Activated CD8-positive, alpha-beta memory T cell treated with anti-CD3 and anti-CD28 coated beads, Interleukin-2, amount 10 ng/mL, durations not matched to agents 7 days and 5 days (primary cell): ENCODE data around the gene CELF2. TPM values are rescaled to one million over a fixed set of nuclear protein-coding genes. Genes with fewer than 3 reads are reported as not detected.

Source experiments
- ATAC-seq: fragments of 150-1000 bp; cut with Tn5 transposase; one replicate; pipeline ENCODE4 v1.10.0; 2021; ENCODE audit warnings: moderate library complexity
- CTCF ChIA-PET: fragments of 350-600 bp; sonication (Branson Sonifier 250); formaldehyde crosslinking; loops from one replicate; lab custom pipeline; 2021; ENCODE audit warnings: antibody characterized with exemption; lab: Charles Lee
- DNase-seq: peaks from one replicate; pipeline ENCODE4 v3.0.0-alpha.2; 2020
- H3K27ac Mint-ChIP-seq: one replicate; pipeline ENCODE4 v1.8.0; 2021; ENCODE audit warnings: mild to moderate bottlenecking, mixed read lengths
- H3K27me3 Mint-ChIP-seq: one replicate; pipeline ENCODE4 v1.8.0; 2021; ENCODE audit warnings: mixed read lengths
- H3K36me3 Mint-ChIP-seq: one replicate; pipeline ENCODE4 v1.8.0; 2021; ENCODE audit warnings: mild to moderate bottlenecking, mixed read lengths
- H3K4me1 Mint-ChIP-seq: one replicate; pipeline ENCODE4 v1.8.0; 2021; ENCODE audit warnings: mixed read lengths
- H3K4me3 Mint-ChIP-seq: one replicate; pipeline ENCODE4 v1.8.0; 2021; ENCODE audit warnings: mild to moderate bottlenecking, moderate library complexity, mixed read lengths
- H3K9me3 Mint-ChIP-seq: one replicate; pipeline ENCODE4 v1.8.0; 2022; ENCODE audit warnings: low read depth, mixed read lengths
- total RNA-seq, 2 experiments: library from RNA; stranded (reverse); gene quantifications; one replicate each; pipeline ENCODE4 v1.2.3, GENCODE V29; 2021

The CELF2 gene
- total RNA-seq, 2 experiments from 2014 or later, result 205 to 219 TPM

DNA sequence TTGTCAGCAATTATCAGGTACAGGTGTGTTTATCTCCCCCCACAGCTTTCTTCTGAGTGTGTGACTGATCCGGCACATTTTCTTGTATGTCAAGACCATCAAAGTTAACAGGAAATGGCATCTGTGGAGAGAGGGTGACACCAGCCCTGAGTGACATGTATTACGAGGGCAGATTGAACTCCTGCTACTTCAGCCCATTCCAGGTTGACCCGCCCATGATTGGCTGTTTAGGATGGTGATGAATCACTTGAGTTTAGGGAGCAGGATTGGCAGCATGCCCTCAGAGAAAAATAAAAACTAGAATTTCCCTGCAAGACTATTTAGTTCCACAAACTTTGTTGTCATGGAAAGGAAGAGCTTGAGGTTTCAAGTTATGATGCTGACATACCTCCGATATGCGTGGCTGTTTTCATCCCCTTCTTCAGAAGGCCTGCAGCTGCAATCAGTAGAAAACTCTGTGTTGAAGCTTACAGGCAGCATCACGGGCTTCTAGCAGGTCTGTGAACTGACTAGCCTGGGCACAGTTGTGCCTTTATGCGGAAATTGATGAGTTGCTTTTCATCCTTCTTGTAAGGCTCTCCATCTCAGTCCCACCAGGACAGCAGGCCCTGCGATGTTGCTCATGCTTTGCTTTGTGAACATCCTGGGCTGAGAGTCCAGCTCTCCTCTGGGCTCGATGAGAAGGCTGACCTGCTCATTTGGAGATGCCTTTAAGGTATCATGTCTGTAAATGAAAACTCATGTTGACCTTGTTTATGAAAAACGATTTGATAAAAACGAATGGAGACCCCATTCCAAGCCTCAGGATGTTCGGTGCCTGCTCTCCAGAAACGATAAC lies 8.0 kb upstream of the CELF2 start:
- peak; percentile 20 for ATAC-seq
- Mint-ChIP-seq H3K4me3 (no peak overlapping the region), H3K27ac (no peak overlapping the region), H3K36me3 (no peaks in the 10 kb centered on the region), H3K9me3 (no peaks in the 10 kb centered on the region), H3K4me1 (peaks cover 13% of the 10 kb centered on the region), H3K27me3 (peaks cover 86% of the 10 kb centered on the region)
- no peak for DNase-seq
- CTCF ChIA-PET, result no interaction called here

DNA sequence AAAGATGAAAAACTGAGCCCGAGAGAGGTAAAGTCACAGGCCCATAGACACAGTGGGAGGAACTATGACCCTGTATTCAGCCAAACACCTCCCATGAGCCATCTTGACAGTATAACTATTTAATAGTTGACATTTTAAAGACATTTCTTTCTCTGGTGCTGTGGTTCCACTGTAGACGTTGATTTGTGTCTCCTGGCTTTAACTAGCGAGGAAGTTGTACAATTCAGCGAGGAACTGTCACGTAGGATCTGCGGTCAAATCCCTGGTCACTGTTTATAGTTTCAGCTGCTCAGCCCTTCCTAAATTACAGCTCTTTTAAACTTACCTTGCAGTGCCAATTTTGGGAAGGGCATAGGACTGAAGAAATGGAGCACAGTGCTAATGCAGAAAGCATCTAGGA lies 7.1 kb upstream of the CELF2 start:
- Mint-ChIP-seq H3K9me3 (no peaks in the 10 kb centered on the region), H3K4me1 (peaks cover 13% of the 10 kb centered on the region), H3K27me3 (peaks cover 90% of the 10 kb centered on the region), H3K27ac (no peak overlapping the region), H3K4me3 (no peak overlapping the region), H3K36me3 (no peaks in the 10 kb centered on the region)
- DNase-seq (no peak), ATAC-seq (no peak)
- CTCF ChIA-PET, result no interaction called here

DNA sequence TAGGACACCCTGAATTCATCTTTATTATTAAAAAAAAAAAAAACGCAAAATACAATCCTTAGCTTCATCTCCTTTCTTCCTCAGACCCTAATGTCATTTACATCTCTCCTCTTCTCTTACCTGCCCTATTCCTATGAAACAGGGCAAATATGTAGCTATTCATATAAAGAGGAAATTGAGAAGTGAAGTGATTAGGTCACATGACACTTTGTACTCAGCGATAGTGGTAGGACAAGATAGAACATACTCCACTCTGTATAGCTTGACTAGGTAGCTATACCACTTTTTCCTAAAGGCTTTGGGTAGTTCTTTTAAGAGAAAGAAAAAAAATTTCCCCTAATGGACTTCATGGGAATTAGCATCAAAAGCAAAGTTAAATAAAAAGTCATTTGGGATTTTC lies 6.2 kb upstream of the CELF2 start:
- Mint-ChIP-seq H3K4me1 (peaks cover 13% of the 10 kb centered on the region), H3K27me3 (peaks cover 88% of the 10 kb centered on the region), H3K27ac (no peak overlapping the region), H3K36me3 (no peaks in the 10 kb centered on the region), H3K9me3 (no peaks in the 10 kb centered on the region), H3K4me3 (no peak overlapping the region)
- DNase-seq, result no peak
- ATAC-seq, result no peak
- CTCF ChIA-PET, result no interaction called here

- no peaks in the 10 kb centered on the region for H3K9me3 Mint-ChIP-seq
These were observed 5.7 kb upstream of the CELF2 start for GRCh38 chr10:11011984-11012383.

GRCh38 chr10:11012421-11013295 lies 5.0 kb upstream of the CELF2 start:
- H3K4me3 Mint-ChIP-seq, result no peak overlapping the region
- CTCF ChIA-PET, result no interaction called here
- H3K4me1 Mint-ChIP-seq, result peaks cover 19% of the 10 kb centered on the region

More at GRCh38 chr10:11011984-11012383, 5.7 kb upstream of the CELF2 start:
- CTCF ChIA-PET, result no interaction called here
- peaks cover 89% of the 10 kb centered on the region for H3K27me3 Mint-ChIP-seq
- ATAC-seq (no peak), DNase-seq (no peak)
- H3K4me1 Mint-ChIP-seq, result peaks cover 15% of the 10 kb centered on the region
- H3K27ac Mint-ChIP-seq, result no peak overlapping the region
- H3K4me3 Mint-ChIP-seq, result no peak overlapping the region
- H3K36me3 Mint-ChIP-seq, result no peaks in the 10 kb centered on the region

DNA sequence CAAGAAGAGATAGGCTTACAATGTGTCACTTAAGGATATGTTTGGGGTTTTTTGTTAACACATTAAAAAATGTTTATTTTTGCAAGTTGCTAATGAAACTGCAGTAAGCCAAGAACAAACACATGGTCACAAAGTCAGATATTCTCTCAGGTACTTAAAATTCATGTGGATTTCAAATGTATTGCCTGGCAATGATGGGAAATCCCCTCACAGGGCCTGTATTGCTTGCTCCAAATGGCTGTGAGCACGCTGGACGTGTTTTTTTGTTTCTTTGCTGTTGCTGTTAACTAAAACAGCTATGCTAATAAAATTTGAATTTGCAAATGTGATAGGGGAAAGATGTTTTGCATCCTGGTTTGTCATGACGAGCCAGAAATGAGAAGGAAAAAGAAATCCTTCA lies 3.8 kb upstream of the CELF2 start:
- Mint-ChIP-seq H3K4me1 (peaks cover 15% of the 10 kb centered on the region), H3K4me3 (no peak overlapping the region), H3K9me3 (no peaks in the 10 kb centered on the region), H3K27ac (no peak overlapping the region), H3K27me3 (peaks cover 81% of the 10 kb centered on the region), H3K36me3 (peaks cover 2% of the 10 kb centered on the region)
- DNase-seq, result no peak
- CTCF ChIA-PET, result interaction anchor here (1.2 kb wide), 1 partner anchor 9 kb away, joined by 3 read pairs; no protein-coding TSS in a partner anchor
- ATAC-seq, result no peak

More at GRCh38 chr10:11012421-11013295, 5.0 kb upstream of the CELF2 start:
- no peaks in the 10 kb centered on the region for H3K9me3 Mint-ChIP-seq
- DNase-seq, result no peak
- H3K27ac Mint-ChIP-seq, result no peak overlapping the region
- H3K27me3 Mint-ChIP-seq, result peaks cover 89% of the 10 kb centered on the region
- H3K36me3 Mint-ChIP-seq, result no peaks in the 10 kb centered on the region
- no peak for ATAC-seq

DNA sequence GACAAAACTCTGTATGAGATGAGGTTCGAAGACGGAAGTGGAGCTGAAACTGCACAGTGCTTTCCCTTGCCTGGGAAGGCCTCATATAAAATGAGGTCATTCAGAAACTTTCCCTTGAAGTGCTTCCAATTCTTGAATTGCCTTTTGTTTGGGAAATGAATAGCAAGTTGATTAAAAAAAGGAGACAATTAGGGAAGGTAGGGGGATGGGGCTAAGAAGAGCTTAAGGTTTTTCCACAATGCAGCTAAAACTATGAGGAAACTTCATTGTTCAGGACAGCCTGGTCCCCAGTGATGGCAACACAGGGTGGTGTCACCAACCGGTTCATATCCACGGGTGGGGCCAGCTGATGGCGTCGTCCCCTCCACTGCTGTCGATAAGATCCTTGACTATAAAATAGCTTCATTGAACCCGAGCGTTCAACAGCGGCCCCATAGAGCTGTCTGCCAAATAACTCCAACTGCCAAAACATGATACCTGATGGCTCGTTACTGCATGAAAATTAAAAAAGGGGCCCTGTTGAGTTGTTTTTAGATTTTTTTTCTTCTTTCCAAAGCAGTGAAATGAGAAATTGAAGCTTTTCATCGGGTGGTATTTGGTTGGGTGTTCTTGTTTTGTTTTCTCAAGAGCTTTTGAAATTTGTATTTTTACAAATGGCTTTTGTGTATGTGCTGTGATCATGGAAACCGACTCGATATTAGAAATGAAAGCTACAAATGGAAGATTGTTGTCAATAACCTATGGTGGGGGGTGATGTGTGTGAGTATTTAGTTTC lies 2.8 kb upstream of the CELF2 start:
- DNase-seq (no peak), ATAC-seq (no peak)
- Mint-ChIP-seq H3K36me3 (peaks cover 4% of the 10 kb centered on the region), H3K27me3 (peaks cover 83% of the 10 kb centered on the region), H3K4me3 (no peak overlapping the region), H3K9me3 (no peaks in the 10 kb centered on the region), H3K27ac (no peak overlapping the region), H3K4me1 (peaks cover 13% of the 10 kb centered on the region)
- CTCF ChIA-PET, result interaction anchor here (1.2 kb wide), 2 partner anchors 8 to 331 kb away, joined by 3 read pairs; no protein-coding TSS in a partner anchor

- no peak overlapping the region for H3K4me3 Mint-ChIP-seq
- DNase-seq, result no peak
- H3K4me1 Mint-ChIP-seq, result peaks cover 11% of the 10 kb centered on the region
- peaks cover 84% of the 10 kb centered on the region for H3K27me3 Mint-ChIP-seq
- H3K27ac Mint-ChIP-seq, result no peak overlapping the region
- CTCF ChIA-PET, result interaction anchor here (1.2 kb wide), 1 partner anchor 330 kb away, joined by 3 read pairs; no protein-coding TSS in a partner anchor
- ATAC-seq, result no peak
- peaks cover 4% of the 10 kb centered on the region for H3K36me3 Mint-ChIP-seq
- H3K9me3 Mint-ChIP-seq, result no peaks in the 10 kb centered on the region
These were observed 2.2 kb upstream of the CELF2 start for GRCh38 chr10:11015446-11015934.

DNA sequence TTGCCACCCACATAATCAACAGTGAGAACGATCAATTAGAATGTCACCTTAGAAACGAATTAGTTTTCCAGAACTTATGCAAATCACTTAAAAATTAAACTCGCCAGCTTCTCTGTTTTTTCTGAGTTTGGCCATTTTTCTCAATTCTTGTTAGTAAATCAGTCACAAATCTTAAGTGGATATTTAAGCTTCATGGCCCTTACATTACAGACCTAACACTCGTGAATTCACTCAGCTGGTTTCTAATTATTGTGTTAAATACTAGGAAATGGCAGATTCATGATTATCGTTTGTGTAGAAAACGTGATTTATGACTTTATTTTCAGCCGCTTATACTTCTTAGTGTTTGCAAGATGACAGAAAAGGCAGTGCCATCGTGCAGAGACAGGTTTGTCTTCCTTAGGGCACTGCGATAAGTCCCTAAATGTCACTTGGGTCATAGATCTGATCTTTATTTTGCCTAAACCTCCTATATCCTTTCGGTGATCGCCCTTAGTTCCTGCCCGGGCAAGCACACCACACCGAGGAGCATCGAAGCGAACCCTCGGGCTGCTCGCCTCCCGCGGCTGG lies 587 bp upstream of the CELF2 start:
- peaks cover 4% of the 10 kb centered on the region for H3K36me3 Mint-ChIP-seq
- H3K4me1 Mint-ChIP-seq, result peaks cover 11% of the 10 kb centered on the region
- H3K9me3 Mint-ChIP-seq, result no peaks in the 10 kb centered on the region
- H3K4me3 Mint-ChIP-seq, result peak overlapping the region; percentile 53
- H3K27me3 Mint-ChIP-seq, result peaks cover 85% of the 10 kb centered on the region
- ATAC-seq (peak; percentile 34), DNase-seq (no peak)
- H3K27ac Mint-ChIP-seq, result no peak overlapping the region
- CTCF ChIA-PET, result interaction anchor here (1.5 kb wide), 1 partner anchor 16 kb away, joined by 3 read pairs; no protein-coding TSS in a partner anchor

DNA sequence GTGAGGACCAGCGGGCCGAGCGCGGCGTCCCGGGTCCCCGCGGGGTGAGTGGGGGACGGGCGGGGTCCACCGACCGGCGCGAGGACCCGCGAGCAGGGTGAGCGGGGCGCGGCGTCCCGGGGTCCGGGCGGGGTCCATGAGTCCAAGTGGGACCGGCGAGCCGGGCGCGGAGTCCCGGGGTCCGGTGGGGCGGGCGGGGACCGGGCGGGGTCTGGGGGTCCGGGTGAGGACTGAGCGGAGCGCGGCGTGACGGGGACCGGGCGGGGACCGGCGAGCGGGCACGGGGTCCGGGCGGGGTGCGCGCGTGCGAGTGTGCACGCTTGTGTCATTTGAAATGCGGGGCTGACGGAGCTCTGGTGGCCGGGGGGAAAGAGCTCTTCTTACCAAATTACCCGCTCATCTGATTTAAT lies 765 bp downstream of the CELF2 start:
- Mint-ChIP-seq H3K27me3 (peaks cover 85% of the 10 kb centered on the region), H3K4me1 (peaks cover 11% of the 10 kb centered on the region), H3K27ac (peak overlapping the region; percentile 9), H3K4me3 (peak overlapping the region; percentile 66), H3K9me3 (no peaks in the 10 kb centered on the region), H3K36me3 (peaks cover 4% of the 10 kb centered on the region)
- ATAC-seq (no peak), DNase-seq (no peak)
- CTCF ChIA-PET, result interaction anchor here (1.5 kb wide), 1 partner anchor 15 kb away, joined by 3 read pairs; no protein-coding TSS in a partner anchor

GRCh38 chr10:11018855-11019631 lies 1.4 kb downstream of the CELF2 start:
- CTCF ChIA-PET, result no interaction called here
- no peaks in the 10 kb centered on the region for H3K9me3 Mint-ChIP-seq
- peaks cover 4% of the 10 kb centered on the region for H3K36me3 Mint-ChIP-seq
- peaks cover 85% of the 10 kb centered on the region for H3K27me3 Mint-ChIP-seq
- ATAC-seq (no peak), DNase-seq (no peak)
- H3K4me1 Mint-ChIP-seq, result peaks cover 11% of the 10 kb centered on the region
- H3K27ac Mint-ChIP-seq, result peak overlapping the region; percentile 9
- H3K4me3 Mint-ChIP-seq, result peak overlapping the region; percentile 66
